H9 (cell line): Measurements from ENCODE around the gene CACNA1D. TPM values are rescaled to one million over a fixed set of nuclear protein-coding genes. Genes with fewer than 3 reads are reported as not detected.

Source experiments
- DNase-seq: peaks from one replicate; pipeline ENCODE4 v3.0.0-alpha.2; 2017
- H2AFZ ChIP-seq: one replicate; pipeline ENCODE4 v1.6.1; 2013; ENCODE audit warnings: mild to moderate bottlenecking, low read length, control low read depth, moderate library complexity
- H2AK5ac ChIP-seq: 2 replicates; pipeline ENCODE4 v1.6.1; 2013; ENCODE audit warnings: low read length, control low read depth, mixed read lengths; ENCODE audit not compliant: insufficient read length
- H2BK120ac ChIP-seq: one replicate; pipeline ENCODE4 v1.6.1; 2013; ENCODE audit warnings: low read depth, mild to moderate bottlenecking, low read length, control low read depth, inconsistent platforms; ENCODE audit not compliant: poor library complexity, severe bottlenecking
- H2BK12ac ChIP-seq: 2 replicates; pipeline ENCODE4 v1.6.1; 2013; ENCODE audit warnings: low read length, control low read depth, mixed read lengths, low read depth; ENCODE audit not compliant: insufficient read length
- H2BK15ac ChIP-seq: 2 replicates; pipeline ENCODE4 v1.6.1; 2013; ENCODE audit warnings: low read depth, low read length, control low read depth
- H2BK20ac ChIP-seq: one replicate; pipeline ENCODE4 v1.6.1; 2013; ENCODE audit warnings: low read depth, mild to moderate bottlenecking, low read length, control low read depth, inconsistent platforms; ENCODE audit not compliant: poor library complexity, severe bottlenecking
- H2BK5ac ChIP-seq: 2 replicates; pipeline ENCODE4 v1.6.1; 2013; ENCODE audit warnings: low read length, control low read depth, mixed read lengths; ENCODE audit not compliant: insufficient read length
- H3K14ac ChIP-seq: 2 replicates; pipeline ENCODE4 v1.6.1; 2013; ENCODE audit warnings: low read length, control low read depth; ENCODE audit not compliant: insufficient read depth
- H3K18ac ChIP-seq: 2 replicates; pipeline ENCODE4 v1.6.1; 2013; ENCODE audit warnings: low read depth, mild to moderate bottlenecking, mixed read lengths, low read length, control low read depth; ENCODE audit not compliant: insufficient read length
- H3K23ac ChIP-seq: 2 replicates; pipeline ENCODE4 v1.6.1; 2013; ENCODE audit warnings: low read length, control low read depth, mixed read lengths, low read depth; ENCODE audit not compliant: insufficient read length
- H3K23me2 ChIP-seq: 2 replicates; pipeline ENCODE4 v1.6.1; 2013; ENCODE audit warnings: low read depth, mild to moderate bottlenecking, mixed read lengths, low read length, control low read depth; ENCODE audit not compliant: insufficient read length, poor library complexity, severe bottlenecking
- H3K27ac ChIP-seq: 2 replicates; pipeline ENCODE4 v1.5.1; 2013; ENCODE audit warnings: low read length, control low read depth, mixed read lengths, low read depth; ENCODE audit not compliant: insufficient read length
- H3K27me3 ChIP-seq: 2 replicates; pipeline ENCODE4 v1.6.1; 2013; ENCODE audit warnings: low read length, control low read depth, inconsistent platforms; ENCODE audit not compliant: insufficient read depth
- H3K4ac ChIP-seq: 2 replicates; pipeline ENCODE4 v1.6.1; 2013; ENCODE audit warnings: low read depth, mild to moderate bottlenecking, control low read depth, inconsistent platforms, low read length, moderate library complexity
- H3K4me1 ChIP-seq: 2 replicates; pipeline ENCODE4 v1.6.1; 2013; ENCODE audit warnings: low read length, control low read depth, inconsistent platforms; ENCODE audit not compliant: insufficient read depth
- H3K4me2 ChIP-seq: 2 replicates; pipeline ENCODE4 v1.6.1; 2013; ENCODE audit warnings: low read length, control low read depth, mixed read lengths; ENCODE audit not compliant: insufficient read length, insufficient read depth
- H3K56ac ChIP-seq: 2 replicates; pipeline ENCODE4 v1.6.1; 2013; ENCODE audit warnings: low read depth, mild to moderate bottlenecking, mixed read lengths, low read length, control low read depth; ENCODE audit not compliant: insufficient read length
- H3K79me1 ChIP-seq: 2 replicates; pipeline ENCODE4 v1.6.1; 2013; ENCODE audit warnings: low read depth, mild to moderate bottlenecking, moderate library complexity, low read length, control low read depth, inconsistent platforms; ENCODE audit not compliant: insufficient read depth, poor library complexity, severe bottlenecking
- H3K79me2 ChIP-seq: 2 replicates; pipeline ENCODE4 v1.6.1; 2013; ENCODE audit warnings: low read length, control low read depth, inconsistent platforms; ENCODE audit not compliant: insufficient read depth
- H3K9ac ChIP-seq: 2 replicates; pipeline ENCODE4 v1.6.1; 2013; ENCODE audit warnings: low read length, control low read depth, mixed read lengths; ENCODE audit not compliant: insufficient read length; ENCODE audit errors: extremely low read depth
- H3K9me3 ChIP-seq: one replicate; pipeline ENCODE4 v1.6.1; 2013; ENCODE audit warnings: low read depth, low read length, inconsistent platforms; ENCODE audit not compliant: control insufficient read depth
- H3T11ph ChIP-seq: one replicate; pipeline ENCODE4 v1.6.1; 2013; ENCODE audit warnings: mild to moderate bottlenecking, low read length, control low read depth, inconsistent platforms
- H4K20me1 ChIP-seq: one replicate; pipeline ENCODE4 v1.6.1; 2013; ENCODE audit not compliant: control insufficient read depth, insufficient read length, insufficient read depth
- H4K5ac ChIP-seq: 2 replicates; pipeline ENCODE4 v1.6.1; 2013; ENCODE audit warnings: low read depth, mild to moderate bottlenecking, mixed read lengths, low read length, control low read depth; ENCODE audit not compliant: insufficient read length
- H4K8ac ChIP-seq: replicated peaks from 2 replicates; pipeline ENCODE4 v1.6.1; 2013; ENCODE audit warnings: low read length, control low read depth, mixed read lengths, low read depth; ENCODE audit not compliant: insufficient read length
- H4K91ac ChIP-seq: 2 replicates; pipeline ENCODE4 v1.6.1; 2013; ENCODE audit warnings: low read depth, mild to moderate bottlenecking, moderate library complexity, mixed read lengths, low read length, control low read depth; ENCODE audit not compliant: insufficient read length
- H3K27ac Mint-ChIP-seq, 3 experiments: 2 replicates in 2 of 3; 3 replicates in 1 of 3; pipeline ENCODE4 v1.8.0; 2020 to 2021; ENCODE audit warnings: mixed read lengths in 3 of 3, mild to moderate bottlenecking in 1 of 3, moderate library complexity in 1 of 3
- H3K27me3 Mint-ChIP-seq: 2 replicates; pipeline ENCODE4 v1.8.0; 2021; ENCODE audit warnings: low read depth, mild to moderate bottlenecking, moderate library complexity, mixed read lengths
- H3K36me3 Mint-ChIP-seq, 3 experiments: 2 replicates in 2 of 3; 3 replicates in 1 of 3; pipeline ENCODE4 v1.8.0; 2020 to 2021; ENCODE audit warnings: low read depth in 3 of 3, mixed read lengths in 3 of 3; ENCODE audit not compliant: insufficient read depth in 1 of 3
- H3K4me1 Mint-ChIP-seq, 2 experiments: 2 replicates each; pipeline ENCODE4 v1.8.0; 2020; ENCODE audit warnings: mixed read lengths in 2 of 2
- H3K4me3 Mint-ChIP-seq, 2 experiments: 2 replicates in 1 of 2; 3 replicates in 1 of 2; pipeline ENCODE4 v1.8.0; 2020 to 2021; ENCODE audit warnings: mild to moderate bottlenecking in 2 of 2, mixed read lengths in 2 of 2, moderate library complexity in 1 of 2
- H3K9me3 Mint-ChIP-seq, 2 experiments: 2 replicates in 1 of 2; 3 replicates in 1 of 2; pipeline ENCODE4 v1.8.0; 2020; ENCODE audit warnings: mild to moderate bottlenecking in 2 of 2, mixed read lengths in 2 of 2, moderate library complexity in 1 of 2
- CTCF ChIP-seq: fragments of 200-600 bp; sonication (generic); conservative IDR thresholded peaks from 3 replicates; pipeline ENCODE4 v1.8.0; 2021; ENCODE audit warnings: antibody characterized with exemption, mild to moderate bottlenecking
- WGBS: extraction: QIAGEN DNeasy Blood & Tissue Kit; methylation state at CpG from one replicate; pipeline ENCODE4 v1.1.7; 2013; ENCODE audit warnings: missing lambda C conversion rate, low lambda C conversion rate, mixed read lengths; ENCODE audit not compliant: insufficient read length; ENCODE audit errors: extremely low coverage; 5-methylcytosine and 5-hydroxymethylcytosine counted together
- total RNA-seq: library from RNA; stranded (reverse); gene quantifications from 2 replicates; pipeline ENCODE4 v1.2.1, GENCODE V29; 2021

CACNA1D gene
- total RNA-seq, 1 experiment from 2014 or later: 3.5 TPM

- H4K91ac ChIP-seq: no peak overlapping the region
- no peaks in the 10 kb centered on the region for H3K9me3 ChIP-seq
- Mint-ChIP-seq H3K27ac (no peak overlapping the region; a peak in 1 of 7 replicates), H3K36me3 (peaks cover 0 to 26% (median 17%) of the 10 kb centered on the region in 3 experiments; a peak in 6 of 7 replicates), H3K27me3 (no peaks in the 10 kb centered on the region; the same call in 1 of the 2 replicates), H3K9me3 (no peaks in the 10 kb centered on the region), H3K4me1 (no peaks in the 10 kb centered on the region; a peak in 1 of 4 replicates), H3K4me3 (no peak overlapping the region)
- no peak for DNase-seq
- no peaks in the 10 kb centered on the region for H4K20me1 ChIP-seq
- no peak overlapping the region; the same call in 1 of the 2 replicates for H3K14ac ChIP-seq
- no peak overlapping the region for H2AFZ ChIP-seq
- H3K18ac ChIP-seq: no peak overlapping the region
- H3K23me2 ChIP-seq: no peaks in the 10 kb centered on the region
- no peak overlapping the region for H3K27ac ChIP-seq
- H2BK120ac ChIP-seq: no peak overlapping the region
- no peaks in the 10 kb centered on the region for H3K27me3 ChIP-seq
- H4K5ac ChIP-seq: no peak overlapping the region
- H3K4me2 ChIP-seq: no peak overlapping the region
- no peaks in the 10 kb centered on the region for H3K79me1 ChIP-seq
- TF ChIP-seq CTCF: no peak
- H2AK5ac ChIP-seq: no peak overlapping the region
- no peak overlapping the region for H2BK15ac ChIP-seq
- H3K4me1 ChIP-seq: no peaks in the 10 kb centered on the region
- no peaks in the 10 kb centered on the region for H3K79me2 ChIP-seq
- H2BK12ac ChIP-seq: no peak overlapping the region
- no peak overlapping the region for H4K8ac ChIP-seq
- no peak overlapping the region for H3K4ac ChIP-seq
- WGBS: no CpG with 5 or more reads among the region's 4 CpGs
- H2BK5ac ChIP-seq: no peak overlapping the region
- H3K9ac ChIP-seq: no peak overlapping the region
- H2BK20ac ChIP-seq: no peak overlapping the region
- no peak overlapping the region for H3T11ph ChIP-seq
- no peak overlapping the region for H3K23ac ChIP-seq
- no peak overlapping the region for H3K56ac ChIP-seq
Observed at GRCh38 chr3:53815067-53815466, 320.7 kb downstream of the CACNA1D start.
